SK-N-MC (cell line): ENCODE results near the gene HSPA1L.

Source experiments
- DNase-seq: peaks from one replicate; pipeline ENCODE4 v3.0.0-alpha.2; 2011; ENCODE audit warnings: low read depth, low spot score
- H3K27ac ChIP-seq: fragments of 200-600 bp; sonication (generic); 2 replicates; pipeline ENCODE4 v1.5.1; 2016; ENCODE audit warnings: mixed run types
- H3K36me3 ChIP-seq: fragments of 200-600 bp; sonication (generic); 2 replicates; pipeline ENCODE4 v1.6.1; 2017; ENCODE audit warnings: antibody characterized with exemption, low read length, mixed read lengths; ENCODE audit not compliant: insufficient read depth
- H3K4me3 ChIP-seq: fragments of 200-600 bp; sonication (generic); 2 replicates; pipeline ENCODE4 v1.5.1; 2016
- H3K9ac ChIP-seq: fragments of 200-600 bp; sonication (generic); 2 replicates; pipeline ENCODE4 v1.8.0; 2017; ENCODE audit warnings: mixed run types, mixed read lengths; ENCODE audit not compliant: insufficient read length
- H3K9me3 ChIP-seq: fragments of 200-600 bp; sonication (generic); 2 replicates; pipeline ENCODE4 v1.6.1; 2017; ENCODE audit warnings: low read depth, mild to moderate bottlenecking, antibody characterized with exemption, low read length, moderate library complexity, mixed read lengths
- EZH2 ChIP-seq: fragments of 200-600 bp; sonication (generic); IDR thresholded peaks from one replicate; pipeline ENCODE4 v1.6.1; 2017; ENCODE audit warnings: antibody characterized with exemption
- FOXP2 ChIP-seq: optimal IDR thresholded peaks from 2 replicates; pipeline ENCODE3; 2011; ENCODE audit warnings: mild to moderate bottlenecking, moderate library complexity; ENCODE audit not compliant: insufficient read depth; ENCODE audit errors: extremely low read length, control extremely low read depth
- POLR2AphosphoS5 ChIP-seq: IDR thresholded peaks from 2 replicates; pipeline ENCODE4 v1.6.1; 2012; ENCODE audit warnings: mild to moderate bottlenecking, low read depth, low read length, borderline replicate concordance

Gene HSPA1L

GRCh38 chr6:31760790-31761189 is 54.3 kb downstream of the HSPA1L start:
- no peak overlapping the region for H3K27ac ChIP-seq
- no peak overlapping the region for H3K4me3 ChIP-seq
- H3K36me3 ChIP-seq, result peaks cover 55% of the 10 kb centered on the region
- DNase-seq, result no peak
- no peaks in the 10 kb centered on the region for H3K9me3 ChIP-seq
- H3K9ac ChIP-seq, result no peak overlapping the region
- TF ChIP-seq POLR2AphosphoS5 (no peak), EZH2 (no peak), FOXP2 (no peak)
